Glutamatergic neuron (in vitro differentiated cells): Measurements from ENCODE around the gene PIP4K2A. TPM values are rescaled to one million over a fixed set of nuclear protein-coding genes. Genes with fewer than 3 reads are reported as not detected.

Experiments used
- DNase-seq: peaks from one replicate; pipeline ENCODE4 v3.0.0; 2022
- H3K27ac Mint-ChIP-seq: one replicate; pipeline ENCODE4 v1.8.0; 2020; ENCODE audit warnings: mild to moderate bottlenecking, mixed read lengths, inconsistent platforms; ENCODE audit not compliant: unreplicated experiment
- H3K27me3 Mint-ChIP-seq: one replicate; pipeline ENCODE4 v1.8.0; 2020; ENCODE audit warnings: mild to moderate bottlenecking, moderate library complexity, mixed read lengths, inconsistent platforms; ENCODE audit not compliant: unreplicated experiment
- H3K36me3 Mint-ChIP-seq: one replicate; pipeline ENCODE4 v1.8.0; 2020; ENCODE audit warnings: mild to moderate bottlenecking, mixed read lengths, inconsistent platforms; ENCODE audit not compliant: unreplicated experiment
- H3K4me1 Mint-ChIP-seq: one replicate; pipeline ENCODE4 v1.8.0; 2020; ENCODE audit warnings: mild to moderate bottlenecking, low read depth, mixed read lengths, inconsistent platforms; ENCODE audit not compliant: unreplicated experiment
- H3K4me3 Mint-ChIP-seq: one replicate; pipeline ENCODE4 v1.8.0; 2020; ENCODE audit warnings: mild to moderate bottlenecking, mixed read lengths, inconsistent platforms; ENCODE audit not compliant: unreplicated experiment
- H3K9me3 Mint-ChIP-seq: one replicate; pipeline ENCODE4 v1.8.0; 2020; ENCODE audit warnings: mild to moderate bottlenecking, moderate library complexity, mixed read lengths, inconsistent platforms; ENCODE audit not compliant: unreplicated experiment
- total RNA-seq: library from RNA; stranded (reverse); fragmentation: NEBNext Ultra II Directional; extraction: Animal tissue kit (Norgen Biotek cat#: 25700); gene quantifications from one replicate; pipeline ENCODE4 v1.2.1, GENCODE V29; 2021; ENCODE audit not compliant: unreplicated experiment
- TF ChIP-seq, protein P1 (sequence below): fragments of 200-600 bp; sonication (generic); IDR thresholded peaks from one replicate; pipeline ENCODE4 v1.5.0; 2021; ENCODE audit not compliant: partially characterized antibody, unreplicated experiment

Gene PIP4K2A
- total RNA-seq, 1 donor from 2014 or later: 20.7 TPM

DNA sequence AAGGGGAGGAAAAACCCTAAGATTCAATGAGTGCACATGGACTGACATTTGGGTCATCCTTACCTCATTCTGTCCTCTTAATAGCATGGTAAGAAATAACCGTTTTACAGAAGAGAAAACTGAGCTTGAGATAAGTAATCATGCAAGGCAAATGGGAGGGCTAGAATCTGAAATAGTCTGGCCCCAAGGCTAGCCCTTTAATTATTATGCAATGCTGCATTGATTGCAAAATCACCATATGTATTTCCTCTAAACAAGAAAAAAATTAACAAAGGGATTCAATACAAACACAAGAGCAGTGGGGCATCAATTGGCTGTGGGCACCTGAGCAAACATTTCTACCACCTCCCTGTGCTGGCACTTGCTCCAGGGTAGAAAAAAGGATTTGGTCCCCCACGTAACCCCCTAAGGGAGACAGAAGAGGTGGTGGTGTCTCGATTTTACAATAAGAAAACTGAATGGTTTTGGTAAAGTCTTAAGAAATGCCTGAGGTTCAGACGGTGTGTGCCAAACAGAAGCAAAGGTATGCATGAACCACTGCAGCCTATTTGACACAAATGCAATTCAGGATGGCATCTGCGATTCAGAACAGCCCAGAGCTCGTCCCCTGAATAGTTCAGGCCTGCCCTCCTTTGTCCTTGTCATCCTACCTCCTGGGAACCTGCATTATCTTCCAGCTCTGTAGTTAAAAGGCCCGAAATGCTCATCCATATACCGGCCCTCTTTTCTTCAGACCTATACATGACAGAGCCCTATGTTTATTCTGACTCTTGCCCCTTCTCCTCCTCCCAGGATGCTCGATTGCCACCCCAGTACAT, 23.6 kb downstream of the PIP4K2A start:
- no peak for DNase-seq
- Mint-ChIP-seq H3K4me1 (no peaks in the 10 kb centered on the region), H3K9me3 (peaks cover 1% of the 10 kb centered on the region), H3K4me3 (no peak overlapping the region), H3K27me3 (no peaks in the 10 kb centered on the region), H3K36me3 (peaks cover 5% of the 10 kb centered on the region), H3K27ac (no peak overlapping the region)
- TF ChIP-seq, protein P1, sequence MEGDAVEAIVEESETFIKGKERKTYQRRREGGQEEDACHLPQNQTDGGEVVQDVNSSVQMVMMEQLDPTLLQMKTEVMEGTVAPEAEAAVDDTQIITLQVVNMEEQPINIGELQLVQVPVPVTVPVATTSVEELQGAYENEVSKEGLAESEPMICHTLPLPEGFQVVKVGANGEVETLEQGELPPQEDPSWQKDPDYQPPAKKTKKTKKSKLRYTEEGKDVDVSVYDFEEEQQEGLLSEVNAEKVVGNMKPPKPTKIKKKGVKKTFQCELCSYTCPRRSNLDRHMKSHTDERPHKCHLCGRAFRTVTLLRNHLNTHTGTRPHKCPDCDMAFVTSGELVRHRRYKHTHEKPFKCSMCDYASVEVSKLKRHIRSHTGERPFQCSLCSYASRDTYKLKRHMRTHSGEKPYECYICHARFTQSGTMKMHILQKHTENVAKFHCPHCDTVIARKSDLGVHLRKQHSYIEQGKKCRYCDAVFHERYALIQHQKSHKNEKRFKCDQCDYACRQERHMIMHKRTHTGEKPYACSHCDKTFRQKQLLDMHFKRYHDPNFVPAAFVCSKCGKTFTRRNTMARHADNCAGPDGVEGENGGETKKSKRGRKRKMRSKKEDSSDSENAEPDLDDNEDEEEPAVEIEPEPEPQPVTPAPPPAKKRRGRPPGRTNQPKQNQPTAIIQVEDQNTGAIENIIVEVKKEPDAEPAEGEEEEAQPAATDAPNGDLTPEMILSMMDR: no peak

DNA sequence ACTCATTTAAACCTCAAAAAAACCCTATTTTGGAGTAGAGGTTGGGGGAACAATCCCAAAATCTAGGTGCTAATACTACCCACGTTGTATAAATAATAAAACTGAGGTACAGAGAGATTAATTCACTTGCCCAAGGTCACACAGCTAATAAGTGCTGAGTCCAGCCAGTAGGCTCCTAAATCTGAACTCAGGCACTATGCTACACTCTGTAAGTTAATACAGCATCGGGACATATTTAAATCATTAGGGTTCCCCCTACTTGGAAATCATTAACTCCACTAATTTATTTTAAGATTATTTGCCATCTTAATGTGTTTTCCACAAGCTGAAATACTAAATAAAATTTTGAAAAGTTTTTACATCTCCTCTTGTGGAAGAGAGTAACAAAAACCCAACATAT, 24.2 kb downstream of the PIP4K2A start:
- peaks cover 5% of the 10 kb centered on the region for H3K36me3 Mint-ChIP-seq
- no peak overlapping the region for H3K27ac Mint-ChIP-seq
- TF ChIP-seq, protein P1: no peak
- no peak overlapping the region for H3K4me3 Mint-ChIP-seq
- peaks cover 3% of the 10 kb centered on the region for H3K9me3 Mint-ChIP-seq
- H3K27me3 Mint-ChIP-seq: no peaks in the 10 kb centered on the region
- no peak for DNase-seq
- no peaks in the 10 kb centered on the region for H3K4me1 Mint-ChIP-seq

DNA sequence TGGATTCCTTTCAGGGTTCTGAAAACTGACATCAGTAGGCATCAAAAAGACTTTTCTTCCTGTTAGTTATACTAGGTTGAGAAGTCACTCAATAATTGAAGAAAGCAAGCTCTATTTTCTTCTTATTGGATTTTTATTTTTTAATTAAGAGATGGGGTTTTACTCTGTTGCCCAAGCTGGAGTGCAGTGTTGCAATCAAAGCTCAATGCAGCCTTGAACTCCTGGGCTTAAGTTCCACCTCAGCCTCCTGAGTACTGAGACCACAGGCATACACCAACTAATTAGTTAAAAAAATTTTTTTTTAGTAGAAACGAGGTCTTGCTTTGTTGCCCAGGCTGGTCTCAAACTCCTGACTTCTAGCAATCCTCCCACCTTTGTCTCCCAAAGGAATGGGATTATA, 28.0 kb downstream of the PIP4K2A start:
- Mint-ChIP-seq H3K9me3 (peaks cover 3% of the 10 kb centered on the region), H3K4me3 (no peak overlapping the region), H3K4me1 (no peaks in the 10 kb centered on the region), H3K36me3 (peaks cover 5% of the 10 kb centered on the region), H3K27me3 (no peaks in the 10 kb centered on the region), H3K27ac (no peak overlapping the region)
- DNase-seq: no peak
- TF ChIP-seq, protein P1: no peak

DNA sequence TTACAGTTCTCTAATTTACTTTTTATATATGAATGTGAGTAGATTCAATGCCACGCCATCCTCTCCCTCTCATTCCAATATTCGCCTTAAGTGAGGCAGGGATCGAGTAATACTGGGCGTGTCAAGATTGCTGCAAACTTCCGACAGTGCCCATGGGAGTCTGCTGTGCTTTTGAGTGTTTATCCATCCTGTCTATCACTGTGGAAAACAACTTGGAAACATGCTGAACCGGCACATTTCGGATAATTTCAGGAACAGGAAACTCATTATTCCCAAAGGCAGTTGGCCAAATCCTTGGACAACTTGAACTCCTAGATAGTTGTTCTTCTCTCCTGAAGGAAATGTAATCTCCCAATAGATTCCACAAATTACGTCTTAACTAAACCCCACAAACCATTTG, 28.5 kb downstream of the PIP4K2A start:
- Mint-ChIP-seq H3K4me3 (no peak overlapping the region), H3K4me1 (no peaks in the 10 kb centered on the region), H3K36me3 (peaks cover 5% of the 10 kb centered on the region), H3K27me3 (no peaks in the 10 kb centered on the region), H3K27ac (no peak overlapping the region), H3K9me3 (peaks cover 1% of the 10 kb centered on the region)
- DNase-seq: no peak
- TF ChIP-seq, protein P1: no peak

DNA sequence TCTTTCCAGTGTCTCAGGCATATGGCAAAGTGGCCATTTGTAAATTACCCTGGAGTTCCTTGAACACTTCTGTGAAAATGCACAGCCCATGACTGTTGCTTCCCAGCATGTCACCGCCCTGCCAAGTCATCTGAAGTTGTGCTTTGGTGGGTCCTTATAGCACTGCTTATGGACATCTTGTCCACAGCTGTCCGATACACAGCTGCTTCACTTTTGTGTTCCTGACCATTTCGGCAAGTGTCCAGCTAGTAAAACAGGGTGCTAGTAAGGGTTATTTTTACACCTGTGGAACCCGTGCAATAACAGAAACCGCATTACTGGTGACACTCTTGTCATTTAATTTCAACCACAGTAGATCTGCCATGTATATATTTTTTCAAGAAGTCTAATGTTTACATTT, 29.7 kb downstream of the PIP4K2A start:
- Mint-ChIP-seq H3K4me3 (no peak overlapping the region), H3K27ac (no peak overlapping the region), H3K27me3 (no peaks in the 10 kb centered on the region), H3K9me3 (peaks cover 1% of the 10 kb centered on the region), H3K36me3 (peaks cover 5% of the 10 kb centered on the region), H3K4me1 (no peaks in the 10 kb centered on the region)
- DNase-seq: no peak
- TF ChIP-seq, protein P1: no peak
